Type B pancreatic cell (in vitro differentiated cells): Measurements from ENCODE around the gene NUDC. TPM values are rescaled to one million over a fixed set of nuclear protein-coding genes. Genes with fewer than 3 reads are reported as not detected.
A peak's percentile ranks its signal among the peaks of the same experiment; 100 is the strongest.

Experiments
- DNase-seq: peaks from one replicate; pipeline ENCODE4 v3.0.0; 2021; ENCODE audit warnings: mixed read lengths; ENCODE audit not compliant: unreplicated experiment; ENCODE audit errors: extremely low spot score
- H3K27ac Mint-ChIP-seq: 2 replicates; pipeline ENCODE4 v1.8.0; 2021; ENCODE audit warnings: mild to moderate bottlenecking, mixed read lengths
- H3K27me3 Mint-ChIP-seq: 2 replicates; pipeline ENCODE4 v1.8.0; 2021; ENCODE audit warnings: mixed read lengths
- H3K36me3 Mint-ChIP-seq: 2 replicates; pipeline ENCODE4 v1.8.0; 2021; ENCODE audit warnings: mixed read lengths
- H3K4me1 Mint-ChIP-seq: one replicate; pipeline ENCODE4 v1.8.0; 2021; ENCODE audit warnings: mixed read lengths; ENCODE audit not compliant: unreplicated experiment
- H3K4me3 Mint-ChIP-seq: 2 replicates; pipeline ENCODE4 v1.8.0; 2021; ENCODE audit warnings: mild to moderate bottlenecking, mixed read lengths
- H3K9me3 Mint-ChIP-seq: 2 replicates; pipeline ENCODE4 v1.8.0; 2021; ENCODE audit warnings: mixed read lengths
- total RNA-seq: library from RNA; stranded (reverse); gene quantifications from 2 replicates; pipeline ENCODE4 v1.2.1, GENCODE V29; 2021; ENCODE audit warnings: low replicate concordance
- TF ChIP-seq, protein P1 (sequence below): fragments of 200-600 bp; sonication (generic); conservative IDR thresholded peaks from 2 replicates; pipeline ENCODE4 v1.5.0; 2021; ENCODE audit warnings: antibody characterized with exemption, mild to moderate bottlenecking

The NUDC gene
- total RNA-seq, 1 donor from 2014 or later = 82.7 TPM

DNA sequence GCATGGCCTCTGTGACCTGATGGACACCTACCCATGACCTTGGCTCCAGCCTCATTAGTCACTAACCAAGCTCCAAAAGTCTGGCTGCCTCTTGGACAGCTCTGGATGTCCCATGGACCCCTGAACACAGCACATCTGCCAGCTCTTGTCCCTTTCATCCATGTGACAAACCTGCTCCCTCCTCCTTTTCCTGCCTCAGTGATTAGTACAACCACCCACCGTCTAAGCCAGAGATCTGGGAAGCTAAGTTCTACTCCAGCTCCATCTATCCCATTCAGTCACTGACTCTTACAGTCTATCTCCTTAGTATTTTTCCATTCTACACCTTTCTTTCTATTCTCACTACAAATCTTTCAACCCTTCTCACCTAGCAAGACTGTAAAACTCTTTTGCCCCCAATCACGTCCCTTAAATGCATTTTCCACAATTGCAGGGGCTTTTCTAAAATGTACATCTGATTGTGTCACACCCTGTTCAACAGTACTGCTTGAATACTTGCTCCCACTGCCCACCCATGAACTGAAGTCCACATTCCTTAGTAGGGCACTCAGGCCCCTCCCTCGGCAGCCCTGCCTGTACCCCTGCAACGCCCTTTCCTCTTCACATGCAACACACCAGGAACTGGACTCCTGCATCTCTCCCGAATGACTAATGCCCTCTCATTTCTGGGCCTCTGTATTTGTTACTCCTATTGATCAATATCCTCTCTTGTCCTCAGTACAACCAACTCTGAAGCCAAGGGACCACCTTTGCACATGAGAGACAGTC is 38.7 kb upstream of the NUDC start:
- Mint-ChIP-seq H3K27ac (no peak overlapping the region), H3K4me3 (no peak overlapping the region), H3K27me3 (no peaks in the 10 kb centered on the region), H3K36me3 (peaks cover 29% of the 10 kb centered on the region), H3K9me3 (no peaks in the 10 kb centered on the region), H3K4me1 (peaks cover 4% of the 10 kb centered on the region)
- no peak for DNase-seq
- TF ChIP-seq, protein P1, sequence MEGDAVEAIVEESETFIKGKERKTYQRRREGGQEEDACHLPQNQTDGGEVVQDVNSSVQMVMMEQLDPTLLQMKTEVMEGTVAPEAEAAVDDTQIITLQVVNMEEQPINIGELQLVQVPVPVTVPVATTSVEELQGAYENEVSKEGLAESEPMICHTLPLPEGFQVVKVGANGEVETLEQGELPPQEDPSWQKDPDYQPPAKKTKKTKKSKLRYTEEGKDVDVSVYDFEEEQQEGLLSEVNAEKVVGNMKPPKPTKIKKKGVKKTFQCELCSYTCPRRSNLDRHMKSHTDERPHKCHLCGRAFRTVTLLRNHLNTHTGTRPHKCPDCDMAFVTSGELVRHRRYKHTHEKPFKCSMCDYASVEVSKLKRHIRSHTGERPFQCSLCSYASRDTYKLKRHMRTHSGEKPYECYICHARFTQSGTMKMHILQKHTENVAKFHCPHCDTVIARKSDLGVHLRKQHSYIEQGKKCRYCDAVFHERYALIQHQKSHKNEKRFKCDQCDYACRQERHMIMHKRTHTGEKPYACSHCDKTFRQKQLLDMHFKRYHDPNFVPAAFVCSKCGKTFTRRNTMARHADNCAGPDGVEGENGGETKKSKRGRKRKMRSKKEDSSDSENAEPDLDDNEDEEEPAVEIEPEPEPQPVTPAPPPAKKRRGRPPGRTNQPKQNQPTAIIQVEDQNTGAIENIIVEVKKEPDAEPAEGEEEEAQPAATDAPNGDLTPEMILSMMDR = no peak

DNA sequence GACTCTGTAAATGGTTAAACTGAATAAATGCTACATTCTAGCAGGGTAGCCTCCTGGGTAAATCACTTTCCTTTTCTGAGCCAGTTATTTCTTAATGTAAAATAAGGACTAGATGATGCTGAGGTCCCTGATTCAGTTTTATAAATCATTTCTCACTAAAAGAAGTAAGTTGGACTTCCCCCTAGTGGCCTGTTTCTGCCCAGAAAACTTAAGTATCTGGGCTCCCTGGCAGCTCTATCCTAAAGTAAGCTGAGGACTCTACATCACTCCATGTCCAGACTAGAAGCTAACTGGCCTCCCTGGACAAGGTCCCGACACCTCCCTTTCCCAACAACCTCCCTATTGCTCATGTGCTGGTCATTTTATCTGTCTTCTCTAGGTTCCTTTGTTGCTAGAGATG is 34.4 kb upstream of the NUDC start:
- no peaks in the 10 kb centered on the region for H3K27me3 Mint-ChIP-seq

DNA sequence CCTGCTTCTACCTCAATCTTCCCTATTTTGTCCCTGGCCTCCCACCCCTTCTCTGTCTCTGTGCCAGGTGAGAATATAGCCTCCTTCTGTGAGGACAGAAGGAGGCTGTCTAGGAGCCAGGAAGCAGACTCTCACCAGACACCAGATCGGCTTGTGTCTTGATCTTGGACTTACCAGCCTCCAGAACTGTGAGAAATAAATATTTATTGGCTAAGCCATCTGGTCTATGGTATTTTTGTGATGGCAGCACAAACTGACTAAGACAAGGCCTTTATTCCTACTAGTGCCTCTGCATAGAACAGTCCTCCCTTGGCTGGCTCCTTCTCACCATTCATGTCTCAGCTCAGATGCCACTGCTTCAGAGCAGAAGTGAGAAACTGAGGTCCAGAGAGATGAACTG is 33.3 kb upstream of the NUDC start:
- H3K4me1 Mint-ChIP-seq = peaks cover 22% of the 10 kb centered on the region
- no peaks in the 10 kb centered on the region for H3K27me3 Mint-ChIP-seq
- H3K27ac Mint-ChIP-seq = peak overlapping the region; percentile 89
- TF ChIP-seq, protein P1 = no peak
- no peak for DNase-seq
- H3K9me3 Mint-ChIP-seq = no peaks in the 10 kb centered on the region
- peaks cover 30% of the 10 kb centered on the region for H3K36me3 Mint-ChIP-seq
- H3K4me3 Mint-ChIP-seq = peak overlapping the region; percentile 94

More for the DNA sequence above, 34.4 kb upstream of the NUDC start:
- Mint-ChIP-seq H3K9me3 (no peaks in the 10 kb centered on the region), H3K4me3 (peak overlapping the region; percentile 78), H3K36me3 (peaks cover 35% of the 10 kb centered on the region), H3K4me1 (peaks cover 22% of the 10 kb centered on the region), H3K27ac (peak overlapping the region; percentile 77)
- TF ChIP-seq, protein P1 = peak; percentile 72
- DNase-seq = no peak

DNA sequence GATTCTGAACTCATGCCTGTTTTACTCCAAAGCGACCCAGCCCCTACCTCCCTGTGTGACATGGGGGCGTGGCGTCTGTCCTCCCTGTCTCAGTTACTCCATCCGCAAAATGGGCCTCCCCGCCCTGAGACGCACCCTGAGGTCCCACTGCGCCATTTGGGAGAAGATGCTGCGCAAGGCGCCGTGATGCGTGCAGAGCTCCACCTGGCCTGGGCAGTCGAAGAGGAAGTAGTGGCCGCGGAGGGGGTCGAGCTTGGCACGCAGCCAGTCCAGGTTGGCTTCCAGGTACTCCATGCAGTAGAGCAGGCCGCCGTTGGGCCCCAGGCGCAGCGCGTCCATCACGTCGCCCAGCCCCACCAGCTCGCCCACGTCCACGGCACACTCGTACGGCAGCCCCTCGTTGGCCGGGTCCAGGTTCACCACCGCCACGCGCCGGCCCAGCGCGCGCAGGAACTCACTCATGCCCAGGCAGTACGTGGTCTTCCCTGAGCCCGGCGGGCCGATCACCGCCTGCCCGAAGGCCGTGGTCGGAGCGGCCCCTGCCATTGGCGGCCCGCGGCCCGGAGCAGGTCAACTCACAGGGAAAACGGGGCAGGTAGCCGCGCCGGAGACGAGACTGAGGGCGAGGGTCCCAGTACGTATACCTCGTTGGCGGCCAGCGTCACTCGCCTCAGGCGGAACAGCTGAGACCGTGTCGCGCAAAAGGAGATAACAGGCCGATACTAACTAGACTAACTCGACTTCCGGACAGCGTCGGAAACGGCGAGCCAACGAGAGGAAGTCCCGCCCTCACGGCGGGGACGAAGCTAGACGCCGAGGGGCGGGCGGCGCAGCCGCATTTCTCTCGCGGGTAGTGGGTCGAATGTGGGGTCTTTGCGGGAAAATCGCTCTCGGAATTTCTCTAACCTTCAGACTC is 31.7 kb upstream of the NUDC start, which contains the start of gene GPN2:
TSS of gene GPN2 (minus strand) at position 733 of the 916 bp plus-strand sequence. CDS start at position 546, 187 bp downstream.
- no peaks in the 10 kb centered on the region for H3K27me3 Mint-ChIP-seq

DNA sequence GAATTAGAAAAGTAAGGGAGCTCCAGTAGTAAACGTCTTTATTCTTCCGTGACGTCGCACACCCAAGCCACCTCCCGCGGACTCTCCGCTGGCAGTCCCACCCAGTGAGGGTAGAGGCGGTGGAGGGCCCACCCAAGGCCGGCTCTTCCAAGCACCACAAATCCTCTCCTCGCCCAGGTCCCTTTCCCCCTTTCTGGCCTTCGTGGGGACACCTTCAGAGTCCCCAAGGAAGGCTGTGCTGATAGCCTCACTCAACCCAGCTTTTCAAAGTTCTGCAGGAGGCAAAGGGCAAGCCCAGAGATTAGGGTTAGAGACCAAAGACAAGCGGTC is 31.1 kb upstream of the NUDC start:
- Mint-ChIP-seq H3K4me3 (peak overlapping the region; percentile 94), H3K36me3 (peaks cover 26% of the 10 kb centered on the region), H3K4me1 (peaks cover 22% of the 10 kb centered on the region), H3K9me3 (no peaks in the 10 kb centered on the region), H3K27me3 (no peaks in the 10 kb centered on the region), H3K27ac (peak overlapping the region; percentile 89)
- no peak for DNase-seq
- TF ChIP-seq, protein P1 = no peak

More for the DNA sequence above, 31.7 kb upstream of the NUDC start, which contains the start of gene GPN2:
- H3K36me3 Mint-ChIP-seq = peaks cover 29% of the 10 kb centered on the region
- peaks cover 22% of the 10 kb centered on the region for H3K4me1 Mint-ChIP-seq
- peak within 1 kb of the TSS; percentile 94 for H3K4me3 Mint-ChIP-seq
- H3K27ac Mint-ChIP-seq = peak within 1 kb of the TSS; percentile 89
- DNase-seq = no peak
- no peaks in the 10 kb centered on the region for H3K9me3 Mint-ChIP-seq
- TF ChIP-seq, protein P1 = no peak
